ENCODE data around the gene OSTM1.

Gene OSTM1

DNA sequence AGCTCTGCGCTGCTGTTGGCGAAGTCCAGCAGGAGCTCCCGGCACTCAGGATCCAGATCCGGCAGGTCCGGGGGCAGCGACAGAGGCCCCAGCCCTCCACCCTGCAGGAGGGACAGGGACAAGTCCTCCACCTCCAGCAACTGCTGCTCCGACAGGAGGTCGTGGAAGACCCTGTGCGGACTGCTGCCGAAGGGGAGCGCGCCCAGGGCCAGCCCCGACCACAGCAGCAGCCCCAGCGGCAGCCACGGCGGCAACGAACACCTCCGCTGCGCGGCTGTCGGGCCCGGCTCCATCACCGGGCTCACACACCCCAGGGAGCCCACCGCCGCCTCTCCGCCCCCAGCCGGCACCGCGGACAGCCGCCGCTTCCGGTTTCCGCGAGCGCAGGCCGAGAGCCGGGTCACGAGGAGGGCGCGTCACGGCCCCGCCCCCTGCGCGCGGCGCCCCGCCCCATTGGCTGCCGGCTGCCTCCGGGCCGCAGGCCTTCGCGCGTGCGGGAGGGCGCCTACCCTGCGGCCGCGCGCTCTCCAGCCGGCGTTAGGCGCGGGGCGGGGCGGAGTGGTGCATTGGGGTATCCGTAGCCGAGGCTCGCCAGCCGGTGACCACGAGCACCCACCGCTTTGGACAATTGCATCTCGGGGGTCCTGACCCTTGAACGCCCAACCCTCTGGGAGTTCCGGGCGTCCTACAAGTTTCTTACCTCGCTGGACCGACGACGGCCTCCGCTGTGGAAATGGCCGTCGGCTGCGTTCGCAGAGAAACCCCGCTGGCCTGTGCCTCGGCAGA lies at the start of gene OSTM1:
OSTM1 (minus strand) TSS at position 383 of the 786 bp plus-strand sequence; CDS start at position 293, 90 bp downstream.
- DNase-seq, result peak; percentile 91

- DNase-seq, result no peak
Measured at GRCh38 chr6:108123946-108124345, 49.4 kb upstream of the OSTM1 start.

DNA sequence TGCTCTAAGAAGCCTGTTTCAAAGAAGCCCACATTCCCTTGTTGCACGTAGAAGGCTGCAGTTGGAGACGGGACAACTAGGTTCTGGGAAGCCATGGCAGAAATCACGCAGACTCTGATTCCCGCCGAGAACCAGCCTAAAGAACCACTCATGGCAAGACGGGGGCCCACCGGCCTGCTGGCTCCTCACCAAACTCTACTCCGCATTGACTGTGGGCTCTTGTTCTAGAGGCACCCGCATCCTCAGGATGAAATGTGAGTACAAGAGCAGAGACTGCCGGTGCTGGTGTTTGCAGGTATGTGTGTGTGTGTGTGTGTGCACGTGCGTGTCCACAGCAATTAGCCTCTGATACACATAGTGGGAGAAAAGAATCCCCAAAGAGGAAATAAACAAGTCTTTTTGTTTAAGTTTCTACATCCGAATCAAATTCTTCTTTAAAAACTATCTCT lies 49.0 kb upstream of the OSTM1 start:
- no peak for DNase-seq

- DNase-seq, result no peak
Measured at GRCh38 chr6:108121612-108122011, 47.1 kb upstream of the OSTM1 start.

GRCh38 chr6:108120311-108120710 lies 45.8 kb upstream of the OSTM1 start:
- no peak for DNase-seq

- DNase-seq, result no peak
Measured at GRCh38 chr6:108119769-108120141, 45.2 kb upstream of the OSTM1 start.

DNA sequence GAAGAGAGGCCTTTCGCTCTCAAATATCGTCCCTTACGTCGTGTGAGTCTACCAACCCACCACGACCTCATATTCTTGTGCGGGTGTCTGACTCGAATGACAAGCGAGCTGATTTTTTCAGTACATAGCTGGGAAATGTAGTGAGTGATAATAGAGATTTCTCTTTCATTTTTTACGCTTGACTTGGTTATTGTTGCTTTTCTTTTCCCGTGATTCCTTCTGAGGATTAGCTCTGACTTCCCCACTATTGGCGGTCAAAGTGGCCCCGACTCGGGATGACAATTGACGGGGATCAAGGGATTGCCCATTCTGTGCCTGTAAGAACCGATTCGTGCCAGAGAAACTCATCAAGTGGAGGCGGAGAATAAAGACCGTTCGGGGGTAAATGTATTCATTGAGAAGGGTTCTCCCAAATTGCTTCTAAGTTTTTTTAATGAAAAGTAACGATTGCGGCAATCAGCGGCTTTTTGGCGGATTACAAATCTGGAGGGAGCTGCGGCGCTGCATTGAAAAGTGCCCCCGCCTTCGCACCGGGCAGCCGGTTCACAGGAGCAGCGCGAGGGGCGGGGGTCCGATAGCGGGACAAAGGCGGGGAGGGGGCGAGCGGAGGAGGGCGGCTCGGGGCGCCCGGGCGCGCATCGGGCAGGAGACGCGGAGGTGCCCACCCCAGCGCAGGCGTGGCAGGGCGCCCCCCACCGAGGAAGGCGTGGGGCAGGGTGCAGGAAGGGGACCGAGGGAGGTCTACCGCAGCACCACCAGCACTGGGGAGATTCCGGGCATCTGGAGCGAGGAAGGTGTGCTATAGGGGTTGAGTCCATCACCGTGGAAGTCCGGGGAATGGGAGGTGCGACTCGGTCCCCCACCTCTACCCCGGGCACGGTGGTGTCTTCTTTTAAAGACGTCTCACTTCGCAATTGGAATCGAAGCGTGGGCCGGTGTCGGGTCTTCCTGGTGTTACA lies 44.5 kb upstream of the OSTM1 start:
- DNase-seq, result no peak

DNA sequence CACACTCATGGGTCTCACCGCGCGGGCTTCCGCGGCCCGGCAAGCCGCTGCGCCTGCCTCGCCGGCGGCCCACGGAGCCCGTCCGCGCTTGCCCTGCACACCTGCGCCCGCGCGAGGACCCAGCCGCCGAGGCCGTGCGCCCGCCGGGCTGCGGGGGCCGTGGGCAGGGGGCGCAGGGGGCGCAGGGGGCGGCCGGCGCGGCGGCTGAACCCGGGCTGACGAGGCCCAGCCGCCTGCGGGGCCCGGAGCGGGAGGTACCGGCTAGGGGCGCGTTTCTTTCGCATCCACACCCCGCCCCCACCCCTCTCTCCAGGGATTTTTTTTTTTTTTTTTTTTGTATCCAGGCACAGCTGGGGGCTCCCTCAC lies 43.8 kb upstream of the OSTM1 start:
- DNase-seq, result no peak

DNA sequence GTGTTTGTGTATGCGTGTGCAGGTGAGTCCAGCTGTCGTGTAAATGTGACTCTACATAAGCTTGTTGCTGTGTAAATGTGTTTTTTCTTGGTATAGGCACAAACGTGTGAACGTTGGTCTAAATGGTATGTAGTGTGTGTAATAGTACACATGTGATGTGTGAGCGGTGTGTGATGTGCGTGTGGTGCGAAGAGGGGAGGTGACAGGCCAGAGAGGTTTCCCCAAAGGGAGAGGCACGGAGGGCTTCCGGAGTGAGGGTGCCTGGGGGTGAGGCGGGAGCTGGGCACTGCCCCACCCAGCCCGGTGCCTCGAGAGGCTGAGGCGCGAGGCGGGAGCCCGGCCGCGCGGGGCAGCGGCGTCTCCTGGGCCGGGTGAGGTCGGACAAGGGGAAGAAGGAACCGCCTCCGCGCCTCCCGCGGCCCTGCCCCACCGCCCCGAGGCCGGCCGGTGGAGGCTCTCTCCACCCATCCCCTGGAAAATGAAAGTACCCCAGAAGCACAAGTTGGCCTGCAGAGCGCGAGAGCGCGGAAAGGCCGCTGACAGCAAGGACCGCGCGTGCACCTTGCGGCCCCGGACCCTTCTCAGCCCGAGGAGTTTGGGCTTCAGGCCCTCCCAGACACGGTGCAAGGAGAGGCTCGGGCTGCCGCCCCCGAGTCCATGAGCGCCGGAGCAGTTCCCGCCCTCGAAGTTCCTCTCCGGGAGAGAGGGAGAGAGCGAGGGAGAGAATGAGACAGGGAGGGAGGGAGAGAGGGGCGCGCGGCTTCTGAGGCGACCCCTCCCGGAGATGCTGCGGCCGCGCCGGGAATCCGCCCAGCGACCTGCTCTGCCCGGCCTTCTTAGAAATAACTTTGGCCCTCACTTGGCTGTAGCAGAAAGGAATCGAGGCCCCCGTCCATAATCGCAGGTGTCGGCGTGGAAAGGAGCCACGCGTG lies 43.2 kb upstream of the OSTM1 start:
- DNase-seq, result no peak

DNA sequence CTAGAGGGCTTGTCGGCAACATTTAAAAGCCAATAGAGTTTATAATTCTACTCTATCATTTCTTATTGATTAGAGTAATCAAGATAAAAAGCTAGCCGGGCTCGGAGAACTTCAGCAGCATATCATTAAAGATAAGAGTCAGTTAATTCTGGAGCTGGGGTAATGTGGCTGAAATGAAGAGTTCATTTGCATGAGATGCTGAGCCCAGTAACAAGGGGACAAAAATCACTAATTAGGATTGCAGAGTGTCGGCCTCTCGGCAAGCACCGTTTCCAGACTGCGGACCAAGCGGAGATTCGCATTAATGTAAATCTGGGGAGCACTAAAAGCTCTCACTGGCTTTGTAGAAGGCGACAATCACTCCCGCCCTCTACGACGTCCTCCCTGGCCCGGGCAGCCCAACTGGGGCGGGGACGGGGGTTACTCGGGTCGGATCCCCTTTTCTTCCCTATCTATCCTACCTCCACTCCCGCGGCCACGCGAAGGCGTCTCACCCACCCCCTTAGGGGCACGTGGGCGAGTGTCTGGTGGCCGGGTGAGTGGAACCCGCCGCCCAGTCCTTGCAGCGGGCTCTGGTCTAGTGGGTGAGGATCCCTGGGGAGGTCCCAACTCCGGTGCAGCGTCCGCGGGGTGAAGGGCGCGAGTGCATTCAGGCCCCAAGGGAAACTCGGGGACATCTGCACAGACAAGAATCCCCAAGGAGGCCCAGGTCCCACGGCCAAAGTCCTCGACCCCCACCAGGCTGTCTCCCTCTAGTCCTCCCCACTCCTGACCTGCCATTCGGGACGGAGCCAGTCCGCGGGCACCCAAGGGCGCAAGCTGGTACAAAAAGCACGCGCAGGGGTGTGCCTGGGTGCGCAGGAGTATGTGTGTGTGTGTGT lies 42.2 kb upstream of the OSTM1 start:
- no peak for DNase-seq

DNA sequence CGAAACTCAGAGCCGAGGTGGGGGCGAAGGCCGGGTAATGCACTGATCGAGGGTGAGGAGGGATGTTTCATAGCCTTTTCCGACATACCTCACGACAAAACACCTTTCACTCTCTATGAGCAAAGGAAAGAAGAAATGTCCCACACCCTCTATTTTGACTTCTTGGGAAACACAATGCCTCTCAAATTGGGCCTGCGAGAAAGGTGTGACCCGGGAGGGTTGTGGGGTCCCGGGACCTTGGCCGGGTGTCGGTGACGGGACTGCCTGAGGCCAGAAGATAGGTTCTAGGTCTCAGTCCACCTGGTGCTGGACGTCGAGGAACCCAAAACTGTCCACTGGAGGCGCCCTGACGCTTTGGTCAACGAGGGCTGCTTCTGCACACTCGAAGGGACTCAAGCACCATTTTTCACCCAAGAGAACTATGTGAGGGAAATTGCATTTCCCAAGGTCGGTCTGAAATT lies 41.1 kb upstream of the OSTM1 start:
- DNase-seq, result no peak

DNA sequence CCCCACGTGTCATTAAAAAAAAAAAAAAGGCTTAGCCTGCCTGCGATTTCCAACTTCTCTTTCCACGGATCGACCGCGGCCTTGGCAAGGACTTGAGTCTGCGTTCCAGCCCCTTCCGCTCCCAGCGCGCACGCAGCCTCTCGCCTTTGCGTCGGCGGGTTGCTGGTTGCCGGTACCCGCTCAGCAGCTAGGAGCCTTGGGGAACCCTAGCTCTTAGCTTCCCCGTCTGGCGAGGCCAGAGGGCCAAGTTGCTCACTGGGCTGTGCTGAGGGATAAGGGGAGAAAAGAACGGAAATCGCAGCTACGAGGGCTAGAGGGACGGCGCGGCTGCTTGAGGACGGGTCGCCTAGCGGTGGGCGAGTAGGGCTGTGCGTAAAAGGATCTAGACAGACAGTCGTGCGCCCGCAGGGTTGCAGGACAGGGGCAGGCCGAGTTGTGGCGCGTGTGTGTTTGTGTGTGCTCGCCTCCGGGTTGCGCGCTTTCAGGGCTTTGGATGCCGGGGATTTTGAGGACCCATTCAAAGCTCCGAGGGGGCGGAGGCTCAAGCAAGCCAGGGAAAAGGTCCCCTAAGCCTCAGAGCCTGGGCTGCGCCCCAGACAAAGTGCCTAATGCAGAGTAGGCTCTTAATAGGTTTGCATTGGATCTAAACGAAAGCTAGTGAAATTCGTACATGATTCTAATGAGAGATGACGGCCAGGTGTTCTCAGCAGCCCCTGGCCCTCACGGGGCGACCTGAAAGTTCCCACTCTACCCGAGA lies 40.5 kb upstream of the OSTM1 start:
- DNase-seq, result peak; percentile 26

- DNase-seq, result no peak
Measured at GRCh38 chr6:108113557-108114519, 39.3 kb upstream of the OSTM1 start.

DNA sequence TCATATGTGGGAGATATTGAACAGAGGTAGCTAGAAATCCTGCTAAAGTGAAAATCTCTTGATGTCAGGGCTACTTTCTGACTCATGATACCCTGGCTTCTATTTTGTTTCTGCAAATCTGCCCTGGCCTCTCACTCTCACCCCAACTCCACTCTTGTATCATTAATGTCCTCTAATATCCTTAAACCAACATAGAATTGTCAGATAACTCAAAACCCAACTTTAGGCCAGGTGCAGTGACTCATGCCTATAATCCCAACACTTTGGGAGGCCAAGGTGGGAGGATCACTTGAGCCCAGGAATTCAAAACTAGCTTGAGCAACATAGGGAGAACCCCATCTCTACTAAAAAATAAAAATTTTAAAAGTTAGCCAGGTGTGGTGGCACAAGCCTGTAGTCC lies 33.8 kb upstream of the OSTM1 start:
- no peak for DNase-seq

- DNase-seq, result no peak
Measured at GRCh38 chr6:108107102-108107501, 32.6 kb upstream of the OSTM1 start.

- no peak for DNase-seq
Measured at GRCh38 chr6:108106694-108107093, 32.2 kb upstream of the OSTM1 start.

DNA sequence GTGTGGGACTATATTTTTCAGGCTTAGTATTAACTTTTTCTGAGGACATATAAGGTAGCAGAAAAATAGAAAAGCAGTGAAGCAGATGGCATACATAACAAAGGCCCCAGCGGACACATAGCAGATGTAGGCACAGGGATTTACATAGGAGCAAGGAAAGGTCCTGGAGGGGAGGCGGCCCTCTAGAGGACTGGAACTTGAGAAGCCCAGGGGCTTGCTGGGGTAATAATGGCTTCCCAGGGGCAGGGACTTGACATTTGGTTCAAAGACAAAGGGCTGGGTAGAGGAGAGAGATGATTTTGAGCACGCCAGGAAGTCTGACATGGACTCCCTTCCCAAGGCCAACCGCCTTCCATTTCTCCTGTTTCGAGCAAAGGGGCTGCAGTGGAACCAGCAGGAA lies 31.7 kb upstream of the OSTM1 start:
- no peak for DNase-seq

DNA sequence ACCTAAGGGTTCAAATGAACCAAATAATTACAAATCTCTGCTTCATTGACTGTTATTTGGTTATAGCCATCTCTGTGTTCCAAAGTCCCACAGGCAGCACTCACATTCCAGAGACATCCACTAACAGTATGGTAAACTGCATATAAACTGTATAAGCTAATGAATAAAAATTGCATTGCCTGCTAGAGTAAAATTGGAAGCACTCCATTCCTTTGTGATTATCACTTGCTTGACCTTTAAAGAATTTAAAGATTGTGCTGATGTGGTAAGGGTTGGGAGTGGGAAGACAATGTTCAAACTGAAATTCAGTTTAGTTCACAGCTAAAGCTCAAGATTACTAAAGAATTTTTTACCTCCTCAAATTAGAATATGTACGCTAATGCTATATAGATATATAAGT lies 31.0 kb upstream of the OSTM1 start:
- no peak for DNase-seq

- DNase-seq, result no peak
Measured at GRCh38 chr6:108102965-108103364, 28.4 kb upstream of the OSTM1 start.

DNA sequence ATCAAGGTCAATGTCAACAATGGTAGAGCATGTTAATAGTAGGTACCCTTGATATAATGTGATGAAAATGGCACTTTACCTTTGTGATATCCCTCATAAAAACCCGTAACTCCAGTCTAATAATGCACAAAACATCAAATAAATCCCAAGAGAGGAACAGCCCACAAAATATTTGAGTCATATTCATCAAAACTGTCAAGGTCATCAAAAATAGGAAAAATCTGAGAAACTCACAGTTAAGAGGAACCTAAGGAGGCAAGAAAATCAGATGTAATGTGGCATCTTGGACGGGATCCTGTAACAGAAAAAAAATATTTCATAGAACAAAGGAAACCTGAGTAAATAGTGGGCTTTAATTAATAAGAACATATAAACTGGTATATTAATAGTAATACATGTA lies 25.5 kb upstream of the OSTM1 start:
- DNase-seq, result no peak

All from stimulated activated CD4-positive, alpha-beta T cell treated with anti-CD3 and anti-CD28 coated beads, Interleukin-4, amount 100 ng/mL, for 24 hours (primary cell).